Cardiac muscle cell (in vitro differentiated cells and primary cell): ENCODE data around the gene ICAM1. TPM values are rescaled to one million over a fixed set of nuclear protein-coding genes. Genes with fewer than 3 reads are reported as not detected.

ENCODE experiments used
- DNase-seq, 2 donors: peaks; one replicate each; pipeline versions ENCODE4 v3.0.0 to v3.0.0-alpha.2; 2010 to 2017; ENCODE audit warnings: low read depth in 1 of 2, low spot score in 1 of 2
- H3K27ac ChIP-seq: fragments of 200-600 bp; sonication (generic); 2 replicates; pipeline ENCODE4 v1.5.1; 2016
- H3K27me3 ChIP-seq: fragments of 200-600 bp; sonication (generic); 2 replicates; pipeline ENCODE4 v1.6.0; 2016; ENCODE audit warnings: control low read depth
- H3K36me3 ChIP-seq: fragments of 200-600 bp; sonication (generic); 2 replicates; pipeline ENCODE4 v1.5.1; 2016; ENCODE audit warnings: control low read depth
- H3K4me1 ChIP-seq: fragments of 200-600 bp; sonication (generic); 2 replicates; pipeline ENCODE4 v1.8.1; 2017; ENCODE audit warnings: low read depth, mild to moderate bottlenecking, mixed run types
- H3K4me3 ChIP-seq: fragments of 200-600 bp; sonication (generic); 2 replicates; pipeline ENCODE4 v1.5.1; 2016; ENCODE audit warnings: mild to moderate bottlenecking
- H3K9me3 ChIP-seq: fragments of 200-600 bp; sonication (generic); 2 replicates; pipeline ENCODE4 v1.5.1; 2017; ENCODE audit warnings: low read depth, mild to moderate bottlenecking, control low read depth
- polyA plus RNA-seq: library from polyadenylated mRNA; unstranded; fragments of >200 nt; fragmentation: Nextera tagmentation; extraction: Ambion mirVana; gene quantifications from 2 replicates; pipeline ENCODE4 v1.2.1, GENCODE V29; 2016
- total RNA-seq: library from RNA; depleted of rRNA; stranded (reverse); fragments of >200 nt; gene quantifications from 2 replicates; pipeline ENCODE4 v1.2.3, GENCODE V29; 2016
- TF ChIP-seq, protein P1 (sequence below): IDR thresholded peaks from 2 replicates; pipeline ENCODE4 v1.5.1; 2012; ENCODE audit warnings: low read depth, mild to moderate bottlenecking, low read length

The ICAM1 gene
- total and polyA plus RNA-seq, 2 experiments from 2014 or later: 0.57 to 0.77 TPM

DNA sequence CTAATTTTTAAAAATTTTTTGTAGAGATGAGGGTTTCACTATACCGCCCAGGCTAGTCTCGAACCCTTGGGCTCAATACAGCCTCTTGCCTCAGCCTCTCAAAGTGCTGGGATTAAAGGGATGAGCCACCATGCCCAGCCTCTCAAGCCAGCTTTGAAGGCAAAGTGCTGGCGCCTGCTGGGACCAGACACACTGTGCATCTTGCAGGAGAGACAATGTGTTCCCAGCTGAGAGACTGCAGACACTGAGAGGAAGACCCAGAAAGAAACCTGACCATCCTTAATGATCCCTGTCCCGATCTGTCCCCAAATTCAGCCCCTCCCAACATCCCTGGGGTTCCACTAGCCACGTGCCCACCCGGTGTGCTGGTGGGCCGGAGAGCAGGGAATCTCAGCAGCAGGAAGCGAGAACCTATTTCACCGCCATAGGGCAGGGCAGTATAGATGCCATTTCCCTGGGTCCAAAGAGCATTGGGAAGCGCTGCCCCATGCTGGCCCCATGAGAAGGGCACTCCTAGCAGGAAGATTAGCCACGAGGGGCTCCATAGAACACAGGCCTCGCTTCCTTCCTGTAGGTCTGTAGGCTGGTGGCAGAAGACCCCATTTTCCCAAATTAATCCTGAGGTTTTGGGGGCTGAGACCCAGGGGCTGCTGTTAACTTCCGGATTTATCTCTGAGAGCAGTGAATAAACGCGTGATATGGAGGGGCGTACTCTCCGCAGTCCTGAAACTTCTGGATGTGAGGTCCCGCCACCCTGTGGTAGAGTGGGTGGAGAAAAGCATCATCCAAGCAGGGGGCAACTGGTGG lies 61.4 kb downstream of the ICAM1 start:
- DNase-seq: no peak
- H3K9me3 ChIP-seq: no peaks in the 10 kb centered on the region
- H3K27me3 ChIP-seq: no peaks in the 10 kb centered on the region
- H3K27ac ChIP-seq: no peak overlapping the region
- H3K4me3 ChIP-seq: peak overlapping the region; percentile 50
- H3K36me3 ChIP-seq: peaks cover 21% of the 10 kb centered on the region
- TF ChIP-seq, protein P1, sequence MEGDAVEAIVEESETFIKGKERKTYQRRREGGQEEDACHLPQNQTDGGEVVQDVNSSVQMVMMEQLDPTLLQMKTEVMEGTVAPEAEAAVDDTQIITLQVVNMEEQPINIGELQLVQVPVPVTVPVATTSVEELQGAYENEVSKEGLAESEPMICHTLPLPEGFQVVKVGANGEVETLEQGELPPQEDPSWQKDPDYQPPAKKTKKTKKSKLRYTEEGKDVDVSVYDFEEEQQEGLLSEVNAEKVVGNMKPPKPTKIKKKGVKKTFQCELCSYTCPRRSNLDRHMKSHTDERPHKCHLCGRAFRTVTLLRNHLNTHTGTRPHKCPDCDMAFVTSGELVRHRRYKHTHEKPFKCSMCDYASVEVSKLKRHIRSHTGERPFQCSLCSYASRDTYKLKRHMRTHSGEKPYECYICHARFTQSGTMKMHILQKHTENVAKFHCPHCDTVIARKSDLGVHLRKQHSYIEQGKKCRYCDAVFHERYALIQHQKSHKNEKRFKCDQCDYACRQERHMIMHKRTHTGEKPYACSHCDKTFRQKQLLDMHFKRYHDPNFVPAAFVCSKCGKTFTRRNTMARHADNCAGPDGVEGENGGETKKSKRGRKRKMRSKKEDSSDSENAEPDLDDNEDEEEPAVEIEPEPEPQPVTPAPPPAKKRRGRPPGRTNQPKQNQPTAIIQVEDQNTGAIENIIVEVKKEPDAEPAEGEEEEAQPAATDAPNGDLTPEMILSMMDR: no peak
- H3K4me1 ChIP-seq: peaks cover 4% of the 10 kb centered on the region

DNA sequence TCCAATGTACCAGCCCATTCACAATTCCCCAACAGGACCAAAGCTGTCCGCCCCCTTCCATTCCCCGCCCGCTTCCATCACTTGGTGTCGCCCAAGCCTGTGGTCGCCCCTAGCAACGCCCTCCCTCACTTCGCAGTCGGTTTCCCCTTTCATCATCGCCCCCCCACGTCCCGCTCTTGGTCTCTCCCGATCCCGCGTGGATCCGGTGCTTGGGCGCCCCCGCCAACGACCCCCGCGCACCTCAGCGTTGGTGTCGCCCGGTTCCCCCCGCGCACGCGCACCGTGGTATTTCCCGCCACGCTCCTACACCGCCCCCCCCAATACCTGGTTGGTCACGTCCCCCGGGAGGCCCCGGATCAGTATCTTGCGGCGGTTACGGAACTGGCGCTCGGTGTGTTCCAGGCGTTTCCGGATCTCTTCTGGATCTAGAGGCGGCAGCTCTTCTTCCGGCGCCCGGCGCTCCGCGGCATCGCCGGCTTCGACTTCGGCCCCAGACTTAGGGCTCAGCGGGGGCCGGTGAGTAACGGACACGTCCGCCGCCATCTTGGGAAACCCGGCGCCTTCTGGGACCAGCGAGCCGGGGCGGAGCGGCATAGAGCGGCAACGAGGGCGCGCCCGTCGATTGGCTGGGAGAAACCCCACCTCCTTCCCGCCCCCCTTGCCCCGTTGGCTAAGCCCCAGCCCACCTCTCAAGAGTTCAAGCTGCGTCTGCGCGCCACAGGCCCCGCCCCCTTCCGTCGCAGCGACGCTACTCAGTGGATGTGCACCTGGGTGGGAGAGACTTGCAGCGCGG lies 62.2 kb downstream of the ICAM1 start, which contains the start of gene RAVER1:
Gene RAVER1, minus strand, starts transcription at position 565 of the 793 bp plus-strand sequence. Its CDS starts 22 bp downstream, at position 543.
- Histone ChIP-seq H3K4me1 (peaks cover 4% of the 10 kb centered on the region), H3K4me3 (peak within 1 kb of the TSS; percentile 50), H3K27me3 (no peaks in the 10 kb centered on the region), H3K36me3 (peaks cover 13% of the 10 kb centered on the region), H3K9me3 (no peaks in the 10 kb centered on the region), H3K27ac (peak within 1 kb of the TSS; percentile 88)
- DNase-seq: peak; percentile 99
- TF ChIP-seq, protein P1: no peak

DNA sequence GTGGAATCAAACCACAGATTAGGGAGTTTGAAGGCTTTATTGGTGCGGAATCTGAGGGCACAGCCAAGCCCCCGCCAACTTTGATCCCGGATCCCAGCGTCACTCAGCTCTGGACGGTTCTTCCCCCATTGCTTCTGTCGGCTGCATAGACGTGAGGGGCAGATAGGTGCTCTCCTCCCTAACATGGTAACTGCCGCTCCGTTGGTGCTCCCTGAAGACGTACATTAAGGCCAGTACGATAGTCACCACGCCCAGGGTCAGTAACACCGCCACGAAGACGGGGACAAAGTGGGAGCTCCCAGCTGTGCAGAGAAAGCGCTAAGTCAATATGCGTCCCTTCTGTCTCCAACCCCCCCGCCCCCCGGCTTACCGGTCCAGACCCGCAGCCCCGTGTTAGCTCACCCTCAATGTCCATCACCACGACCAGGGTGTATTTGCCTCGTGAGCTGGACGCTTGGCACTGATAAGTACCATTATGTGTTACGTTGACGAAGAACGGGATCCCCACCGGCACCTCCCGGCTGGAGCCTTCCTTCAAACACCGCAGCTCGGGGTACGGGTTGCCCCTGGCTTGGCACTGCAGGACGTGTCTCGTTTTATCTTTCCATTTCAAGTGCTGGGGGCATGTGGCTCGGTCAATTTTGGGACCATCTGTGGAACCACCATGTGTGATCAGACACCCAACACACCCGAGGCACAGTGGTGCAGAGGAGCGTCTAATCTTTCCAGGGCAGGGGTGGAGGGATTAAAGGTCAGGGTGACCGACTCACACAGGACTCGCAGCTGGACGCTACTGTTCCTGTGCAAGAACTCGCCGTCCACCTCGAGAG lies 63.1 kb downstream of the ICAM1 start:
- TF ChIP-seq, protein P1: no peak
- Histone ChIP-seq H3K4me3 (peak overlapping the region; percentile 50), H3K4me1 (peaks cover 4% of the 10 kb centered on the region), H3K27ac (peak overlapping the region; percentile 18), H3K36me3 (peaks cover 8% of the 10 kb centered on the region), H3K9me3 (no peaks in the 10 kb centered on the region), H3K27me3 (no peaks in the 10 kb centered on the region)
- DNase-seq: peak; percentile 5 to 21

DNA sequence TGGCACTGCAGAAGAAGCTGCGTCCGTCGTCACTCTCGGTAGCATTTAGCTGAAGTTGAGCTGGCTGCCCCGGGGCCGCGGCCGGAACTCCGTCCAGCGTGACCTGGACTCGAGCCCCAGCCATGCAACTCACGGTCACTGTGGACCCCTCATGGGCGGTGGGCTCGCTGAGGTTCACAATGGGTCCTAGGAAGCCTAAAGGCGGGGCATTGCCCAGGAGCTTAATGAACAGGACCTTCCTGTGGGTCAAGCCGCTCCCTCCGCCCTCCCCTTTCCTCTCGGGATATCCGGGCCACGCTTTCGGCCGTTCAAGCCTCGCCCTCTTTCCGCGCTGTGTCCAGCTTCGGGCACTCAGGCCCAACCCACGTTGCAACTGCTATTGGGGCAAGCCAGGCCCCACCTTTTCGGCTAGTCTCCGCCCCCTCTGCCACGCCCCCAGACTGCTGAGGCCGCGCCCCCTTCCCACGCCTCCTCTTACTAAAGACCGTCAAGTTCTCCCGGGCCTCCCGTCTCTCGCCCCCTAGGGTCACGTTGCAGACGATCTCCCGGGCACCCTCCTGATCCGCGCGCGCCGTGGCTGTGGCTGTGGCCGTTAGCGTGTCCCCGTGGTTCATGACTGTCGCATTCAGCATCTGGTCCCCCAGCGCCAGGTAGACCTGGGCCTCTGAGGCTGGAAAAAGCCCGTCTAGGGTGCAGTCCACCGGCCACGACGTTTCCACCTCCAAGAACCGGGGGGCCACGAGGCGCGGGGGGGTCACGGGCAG lies 63.9 kb downstream of the ICAM1 start:
- no peaks in the 10 kb centered on the region for H3K27me3 ChIP-seq

More for the DNA sequence above, 63.9 kb downstream of the ICAM1 start:
- no peaks in the 10 kb centered on the region for H3K9me3 ChIP-seq
- peak overlapping the region; percentile 50 for H3K4me3 ChIP-seq
- peaks cover 4% of the 10 kb centered on the region for H3K4me1 ChIP-seq
- H3K36me3 ChIP-seq: peaks cover 2% of the 10 kb centered on the region
- H3K27ac ChIP-seq: peak overlapping the region; percentile 18
- TF ChIP-seq, protein P1: peak; percentile 21
- DNase-seq: peak; percentile 96 to 98
